Measurements from ENCODE around the gene MMEL1. TPM values are rescaled to one million over a fixed set of nuclear protein-coding genes. Genes with fewer than 3 reads are reported as not detected.

The MMEL1 gene
- total and polyA plus RNA-seq, 2 of the 13 experiments (the other 11 are each of a cell fraction or from before 2014, with no cell fraction given) = 0.48 TPM; not detected in 1

DNA sequence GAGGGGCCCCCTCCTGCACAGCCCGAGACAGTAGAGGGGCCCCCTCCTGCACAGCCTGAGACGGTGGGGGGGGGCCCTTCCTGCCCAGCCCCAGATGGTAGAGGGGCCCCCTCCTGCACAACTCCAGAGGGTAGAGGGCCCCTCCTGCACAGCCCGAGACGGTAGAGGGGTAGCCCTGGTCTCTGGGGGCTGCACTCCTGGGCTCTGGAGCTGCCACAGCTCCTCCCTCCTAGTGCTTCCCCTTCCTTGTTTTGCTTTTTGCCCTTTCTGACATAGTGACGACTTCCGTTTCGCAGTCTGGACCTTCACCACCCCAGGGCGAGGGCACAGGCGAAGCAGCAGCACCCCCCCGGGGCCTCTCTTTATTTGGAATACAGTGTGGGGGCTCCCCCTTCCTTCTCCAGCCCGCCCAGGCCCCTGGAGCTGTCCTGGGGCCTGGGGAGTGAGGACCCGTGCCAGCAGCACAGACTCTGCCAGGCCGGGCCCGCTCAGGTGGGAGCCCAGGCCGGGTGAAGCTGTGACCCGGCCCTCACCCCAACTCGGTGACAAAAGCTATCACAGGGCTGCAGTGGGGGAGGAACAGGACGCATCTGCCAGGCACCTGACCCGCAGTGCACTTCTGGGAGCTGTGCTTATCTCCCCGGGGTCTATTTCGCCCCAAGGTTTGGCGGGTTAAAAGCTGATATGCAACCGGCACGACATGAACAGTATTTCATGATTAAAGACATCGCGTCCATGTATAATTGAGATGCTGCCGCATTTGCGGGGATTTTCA lies 47.3 kb downstream of the MMEL1 start (continued):
- TF ChIP-seq, protein P1, sequence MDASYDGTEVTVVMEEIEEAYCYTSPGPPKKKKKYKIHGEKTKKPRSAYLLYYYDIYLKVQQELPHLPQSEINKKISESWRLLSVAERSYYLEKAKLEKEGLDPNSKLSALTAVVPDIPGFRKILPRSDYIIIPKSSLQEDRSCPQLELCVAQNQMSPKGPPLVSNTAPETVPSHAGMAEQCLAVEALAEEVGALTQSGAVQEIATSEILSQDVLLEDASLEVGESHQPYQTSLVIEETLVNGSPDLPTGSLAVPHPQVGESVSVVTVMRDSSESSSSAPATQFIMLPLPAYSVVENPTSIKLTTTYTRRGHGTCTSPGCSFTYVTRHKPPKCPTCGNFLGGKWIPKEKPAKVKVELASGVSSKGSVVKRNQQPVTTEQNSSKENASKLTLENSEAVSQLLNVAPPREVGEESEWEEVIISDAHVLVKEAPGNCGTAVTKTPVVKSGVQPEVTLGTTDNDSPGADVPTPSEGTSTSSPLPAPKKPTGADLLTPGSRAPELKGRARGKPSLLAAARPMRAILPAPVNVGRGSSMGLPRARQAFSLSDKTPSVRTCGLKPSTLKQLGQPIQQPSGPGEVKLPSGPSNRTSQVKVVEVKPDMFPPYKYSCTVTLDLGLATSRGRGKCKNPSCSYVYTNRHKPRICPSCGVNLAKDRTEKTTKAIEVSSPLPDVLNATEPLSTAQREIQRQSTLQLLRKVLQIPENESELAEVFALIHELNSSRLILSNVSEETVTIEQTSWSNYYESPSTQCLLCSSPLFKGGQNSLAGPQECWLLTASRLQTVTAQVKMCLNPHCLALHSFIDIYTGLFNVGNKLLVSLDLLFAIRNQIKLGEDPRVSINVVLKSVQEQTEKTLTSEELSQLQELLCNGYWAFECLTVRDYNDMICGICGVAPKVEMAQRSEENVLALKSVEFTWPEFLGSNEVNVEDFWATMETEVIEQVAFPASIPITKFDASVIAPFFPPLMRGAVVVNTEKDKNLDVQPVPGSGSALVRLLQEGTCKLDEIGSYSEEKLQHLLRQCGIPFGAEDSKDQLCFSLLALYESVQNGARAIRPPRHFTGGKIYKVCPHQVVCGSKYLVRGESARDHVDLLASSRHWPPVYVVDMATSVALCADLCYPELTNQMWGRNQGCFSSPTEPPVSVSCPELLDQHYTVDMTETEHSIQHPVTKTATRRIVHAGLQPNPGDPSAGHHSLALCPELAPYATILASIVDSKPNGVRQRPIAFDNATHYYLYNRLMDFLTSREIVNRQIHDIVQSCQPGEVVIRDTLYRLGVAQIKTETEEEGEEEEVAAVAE (CRISPR knock-in tag; IDR thresholded peaks at IDR 0.05; ENCODE audit: borderline replicate concordance) = peak; percentile 24; the same call in 1 of the 2 replicates
- TF ChIP-seq RFX5 (IDR thresholded peaks at IDR 0.05; ENCODE audit: low read depth, low read length) = no peak
- peak; percentile 28; the same call in 1 of the 2 replicates for TF ChIP-seq CREB1 (IDR thresholded peaks at IDR 0.05)
- peak; percentile 75 for TF ChIP-seq CREB1 (CRISPR knock-in tag; IDR thresholded peaks at IDR 0.05)
- TF ChIP-seq, protein P2, sequence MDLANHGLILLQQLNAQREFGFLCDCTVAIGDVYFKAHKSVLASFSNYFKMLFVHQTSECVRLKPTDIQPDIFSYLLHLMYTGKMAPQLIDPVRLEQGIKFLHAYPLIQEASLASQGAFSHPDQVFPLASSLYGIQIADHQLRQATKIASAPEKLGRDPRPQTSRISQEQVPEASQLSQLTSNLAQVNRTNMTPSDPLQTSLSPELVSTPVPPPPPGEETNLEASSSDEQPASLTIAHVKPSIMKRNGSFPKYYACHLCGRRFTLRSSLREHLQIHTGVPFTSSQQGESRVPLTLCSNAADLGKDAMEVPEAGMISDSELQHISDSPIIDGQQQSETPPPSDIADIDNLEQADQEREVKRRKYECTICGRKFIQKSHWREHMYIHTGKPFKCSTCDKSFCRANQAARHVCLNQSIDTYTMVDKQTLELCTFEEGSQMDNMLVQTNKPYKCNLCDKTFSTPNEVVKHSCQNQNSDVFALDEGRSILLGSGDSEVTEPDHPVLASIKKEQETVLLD (CRISPR knock-in tag; IDR thresholded peaks at IDR 0.05; ENCODE audit: low read depth) = 0 out of 2 replicates have a peak, but pooled peaks have one; percentile 17
- TF ChIP-seq AGO1 (IDR thresholded peaks at IDR 0.05; ENCODE audit: low read depth, low read length, poor library complexity, severe bottlenecking) = peak; percentile 24
- TF ChIP-seq, protein P3, sequence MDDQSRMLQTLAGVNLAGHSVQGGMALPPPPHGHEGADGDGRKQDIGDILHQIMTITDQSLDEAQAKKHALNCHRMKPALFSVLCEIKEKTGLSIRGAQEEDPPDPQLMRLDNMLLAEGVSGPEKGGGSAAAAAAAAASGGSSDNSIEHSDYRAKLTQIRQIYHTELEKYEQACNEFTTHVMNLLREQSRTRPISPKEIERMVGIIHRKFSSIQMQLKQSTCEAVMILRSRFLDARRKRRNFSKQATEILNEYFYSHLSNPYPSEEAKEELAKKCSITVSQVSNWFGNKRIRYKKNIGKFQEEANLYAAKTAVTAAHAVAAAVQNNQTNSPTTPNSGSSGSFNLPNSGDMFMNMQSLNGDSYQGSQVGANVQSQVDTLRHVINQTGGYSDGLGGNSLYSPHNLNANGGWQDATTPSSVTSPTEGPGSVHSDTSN (CRISPR knock-in tag; IDR thresholded peaks at IDR 0.05; ENCODE audit: borderline replicate concordance) = no peak
- TF ChIP-seq, protein P4, sequence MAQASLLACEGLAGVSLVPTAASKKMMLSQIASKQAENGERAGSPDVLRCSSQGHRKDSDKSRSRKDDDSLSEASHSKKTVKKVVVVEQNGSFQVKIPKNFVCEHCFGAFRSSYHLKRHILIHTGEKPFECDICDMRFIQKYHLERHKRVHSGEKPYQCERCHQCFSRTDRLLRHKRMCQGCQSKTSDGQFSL (CRISPR knock-in tag; IDR thresholded peaks at IDR 0.05) = no peak
- TF ChIP-seq, protein P5, sequence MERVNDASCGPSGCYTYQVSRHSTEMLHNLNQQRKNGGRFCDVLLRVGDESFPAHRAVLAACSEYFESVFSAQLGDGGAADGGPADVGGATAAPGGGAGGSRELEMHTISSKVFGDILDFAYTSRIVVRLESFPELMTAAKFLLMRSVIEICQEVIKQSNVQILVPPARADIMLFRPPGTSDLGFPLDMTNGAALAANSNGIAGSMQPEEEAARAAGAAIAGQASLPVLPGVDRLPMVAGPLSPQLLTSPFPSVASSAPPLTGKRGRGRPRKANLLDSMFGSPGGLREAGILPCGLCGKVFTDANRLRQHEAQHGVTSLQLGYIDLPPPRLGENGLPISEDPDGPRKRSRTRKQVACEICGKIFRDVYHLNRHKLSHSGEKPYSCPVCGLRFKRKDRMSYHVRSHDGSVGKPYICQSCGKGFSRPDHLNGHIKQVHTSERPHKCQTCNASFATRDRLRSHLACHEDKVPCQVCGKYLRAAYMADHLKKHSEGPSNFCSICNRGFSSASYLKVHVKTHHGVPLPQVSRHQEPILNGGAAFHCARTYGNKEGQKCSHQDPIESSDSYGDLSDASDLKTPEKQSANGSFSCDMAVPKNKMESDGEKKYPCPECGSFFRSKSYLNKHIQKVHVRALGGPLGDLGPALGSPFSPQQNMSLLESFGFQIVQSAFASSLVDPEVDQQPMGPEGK (CRISPR knock-in tag; IDR thresholded peaks at IDR 0.05) = peak; percentile 85
- TF ChIP-seq MED1 (CRISPR knock-in tag; IDR thresholded peaks at IDR 0.05) = peak; percentile 23; the same call in 1 of the 2 replicates
- no peak for TF ChIP-seq SP1 (IDR thresholded peaks at IDR 0.05)
- peak; percentile 51; the same call in 1 of the 2 replicates for TF ChIP-seq SP1 (CRISPR knock-in tag; IDR thresholded peaks at IDR 0.05)
- TF ChIP-seq POLR2G (IDR thresholded peaks at IDR 0.05; ENCODE audit: low read depth, low read length) = peak; percentile 38; the same call in 1 of the 2 replicates
- TF ChIP-seq, protein P6, sequence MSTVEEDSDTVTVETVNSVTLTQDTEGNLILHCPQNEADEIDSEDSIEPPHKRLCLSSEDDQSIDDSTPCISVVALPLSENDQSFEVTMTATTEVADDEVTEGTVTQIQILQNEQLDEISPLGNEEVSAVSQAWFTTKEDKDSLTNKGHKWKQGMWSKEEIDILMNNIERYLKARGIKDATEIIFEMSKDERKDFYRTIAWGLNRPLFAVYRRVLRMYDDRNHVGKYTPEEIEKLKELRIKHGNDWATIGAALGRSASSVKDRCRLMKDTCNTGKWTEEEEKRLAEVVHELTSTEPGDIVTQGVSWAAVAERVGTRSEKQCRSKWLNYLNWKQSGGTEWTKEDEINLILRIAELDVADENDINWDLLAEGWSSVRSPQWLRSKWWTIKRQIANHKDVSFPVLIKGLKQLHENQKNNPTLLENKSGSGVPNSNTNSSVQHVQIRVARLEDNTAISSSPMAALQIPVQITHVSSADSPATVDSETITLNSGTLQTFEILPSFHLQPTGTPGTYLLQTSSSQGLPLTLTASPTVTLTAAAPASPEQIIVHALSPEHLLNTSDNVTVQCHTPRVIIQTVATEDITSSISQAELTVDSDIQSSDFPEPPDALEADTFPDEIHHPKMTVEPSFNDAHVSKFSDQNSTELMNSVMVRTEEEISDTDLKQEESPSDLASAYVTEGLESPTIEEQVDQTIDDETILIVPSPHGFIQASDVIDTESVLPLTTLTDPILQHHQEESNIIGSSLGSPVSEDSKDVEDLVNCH (CRISPR knock-in tag; IDR thresholded peaks at IDR 0.05) = no peak
- no peak for TF ChIP-seq ZNF432 (CRISPR knock-in tag; IDR thresholded peaks at IDR 0.05; ENCODE audit: borderline replicate concordance)
- TF ChIP-seq RFX3 (CRISPR knock-in tag; IDR thresholded peaks at IDR 0.05) = no peak
- peak; percentile 20; the same call in 1 of the 2 replicates for TF ChIP-seq SALL1 (CRISPR knock-in tag; IDR thresholded peaks at IDR 0.05)

All from HepG2 (cell line).